GM18526 (cell line): ENCODE data around the gene SMARCA2.

Source experiments
- POLR2A ChIP-seq: IDR thresholded peaks from 3 replicates; pipeline ENCODE4 v1.6.1; 2011; ENCODE audit not compliant: insufficient read length; ENCODE audit errors: extremely low read depth

Gene SMARCA2

DNA sequence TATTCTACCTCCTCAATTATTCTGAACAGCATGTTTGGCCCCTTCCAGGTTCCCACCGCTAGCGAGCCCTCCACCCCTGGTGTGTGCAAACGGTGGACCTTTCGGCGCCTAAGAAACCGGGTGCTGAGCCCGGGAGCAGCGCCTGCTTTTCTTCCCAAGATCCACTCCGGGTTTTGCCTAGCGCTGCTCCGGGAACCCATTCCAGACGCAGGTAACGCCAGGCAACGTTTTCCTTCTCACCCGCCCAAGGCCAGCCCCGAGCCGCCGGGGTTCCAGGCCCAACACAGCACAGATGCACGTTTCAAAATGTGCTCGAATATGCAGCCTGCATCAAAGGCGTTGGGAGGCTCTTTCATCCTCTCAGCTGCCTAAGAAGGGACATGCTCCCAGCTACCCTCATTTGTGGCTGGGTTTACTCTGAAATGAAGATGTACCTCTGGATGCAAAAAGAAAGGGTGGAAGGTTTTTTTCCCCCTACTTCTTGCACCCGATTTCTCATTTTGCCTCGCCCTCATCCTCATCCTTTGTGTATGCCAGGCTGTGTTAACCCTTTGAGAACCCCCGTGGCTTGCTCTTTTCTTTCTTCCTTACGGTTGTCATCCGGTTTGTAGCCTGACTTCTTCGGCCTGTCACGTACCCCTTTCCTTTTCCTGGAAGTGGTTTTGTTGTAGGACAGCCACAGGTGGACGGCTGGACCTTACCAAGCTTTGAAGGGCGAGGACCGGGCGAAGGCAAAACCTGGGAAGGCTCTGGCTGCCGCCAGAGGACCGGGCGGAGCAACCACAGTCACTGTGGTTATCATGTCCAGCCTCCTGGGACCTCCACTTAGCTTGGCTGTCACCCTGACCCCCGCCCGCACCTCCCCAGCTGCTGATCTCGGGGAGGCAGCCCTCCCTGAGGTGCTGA is 226.9 kb downstream of the SMARCA2 start:
- peak; percentile 19 for TF ChIP-seq POLR2A

- TF ChIP-seq POLR2A, result no peak
Measured at GRCh38 chr9:2242831-2243330, 227.7 kb downstream of the SMARCA2 start.
